Stimulated activated CD8-positive, alpha-beta memory T cell treated with anti-CD3 and anti-CD28 coated beads, Interleukin-15, amount 100 ng/mL, for 4 hours (primary cell): ENCODE data around the gene SLC25A4.
A peak's percentile ranks its signal among the peaks of the same experiment; 100 is the strongest.
"Not testable (repeated sequence)": the region's sequence is repeated elsewhere in the genome, so short reads cannot be mapped to it uniquely, and the experiment has no call there.

Experiments used
- DNase-seq, 2 donors: peaks; one replicate each; pipeline ENCODE4 v3.0.0-alpha.2; 2020; ENCODE audit warnings: low read depth in 2 of 2

The SLC25A4 gene

GRCh38 chr4:185183622-185184281 lies 40.7 kb downstream of the SLC25A4 start:
- DNase-seq, result peak; percentile 22 to 58

- no peak for DNase-seq
Measured at GRCh38 chr4:185186769-185187168, 43.7 kb downstream of the SLC25A4 start.

- DNase-seq, result no peak
Measured at GRCh38 chr4:185189606-185190305, 46.7 kb downstream of the SLC25A4 start.

- no peak for DNase-seq
Measured at GRCh38 chr4:185190306-185190856, 47.3 kb downstream of the SLC25A4 start.

GRCh38 chr4:185192059-185192458 lies 49.0 kb downstream of the SLC25A4 start:
- DNase-seq, result no peak

- no peak for DNase-seq
Measured at GRCh38 chr4:185194924-185195888, 52.1 kb downstream of the SLC25A4 start.

- DNase-seq, result no peak
Measured at GRCh38 chr4:185196437-185196836, 53.4 kb downstream of the SLC25A4 start.

GRCh38 chr4:185198189-185198588 lies 55.1 kb downstream of the SLC25A4 start:
- DNase-seq, result not testable (repeated sequence)
